Neuron (in vitro differentiated cells): Measurements from ENCODE around the gene CNTN4.

Source experiments
- H2AFZ ChIP-seq: one replicate; pipeline ENCODE4 v1.6.1; 2013; ENCODE audit warnings: low read depth, mild to moderate bottlenecking, inconsistent platforms, low read length, moderate library complexity
- H3K27me3 ChIP-seq: one replicate; pipeline ENCODE4 v1.6.1; 2013; ENCODE audit warnings: low read length; ENCODE audit not compliant: insufficient read depth
- H3K36me3 ChIP-seq: one replicate; pipeline ENCODE4 v1.6.1; 2013; ENCODE audit warnings: low read length; ENCODE audit not compliant: insufficient read depth
- H3K4me1 ChIP-seq: one replicate; pipeline ENCODE4 v1.6.1; 2013; ENCODE audit warnings: low read length; ENCODE audit not compliant: insufficient read depth
- H3K4me3 ChIP-seq: 2 replicates; pipeline ENCODE4 v1.5.1; 2013; ENCODE audit warnings: mild to moderate bottlenecking, low read length, moderate library complexity
- H3K9me3 ChIP-seq: one replicate; pipeline ENCODE4 v1.6.1; 2013; ENCODE audit warnings: low read length

CNTN4 gene

DNA sequence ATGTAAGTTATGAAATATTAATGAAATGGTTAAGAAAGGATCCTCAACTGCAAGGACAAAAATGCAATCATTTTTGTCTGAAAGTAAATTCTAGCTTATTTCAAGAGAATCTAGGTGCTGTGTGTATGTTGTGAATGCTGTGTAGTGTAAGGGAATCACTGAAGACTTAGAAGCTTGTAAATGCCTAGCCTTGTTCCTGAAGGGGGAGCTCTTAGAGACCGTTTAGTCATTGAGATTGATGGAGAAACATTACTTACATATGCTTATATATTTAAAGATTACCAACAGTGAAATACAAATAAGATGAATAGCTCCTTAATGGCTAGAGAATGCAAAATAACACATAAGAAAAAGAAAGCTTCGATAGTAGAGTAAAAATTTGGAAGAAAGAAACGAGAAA is 67.9 kb downstream of the CNTN4 start:
- no peaks in the 10 kb centered on the region for H3K4me1 ChIP-seq
- no peak overlapping the region for H2AFZ ChIP-seq
- no peaks in the 10 kb centered on the region for H3K36me3 ChIP-seq

DNA sequence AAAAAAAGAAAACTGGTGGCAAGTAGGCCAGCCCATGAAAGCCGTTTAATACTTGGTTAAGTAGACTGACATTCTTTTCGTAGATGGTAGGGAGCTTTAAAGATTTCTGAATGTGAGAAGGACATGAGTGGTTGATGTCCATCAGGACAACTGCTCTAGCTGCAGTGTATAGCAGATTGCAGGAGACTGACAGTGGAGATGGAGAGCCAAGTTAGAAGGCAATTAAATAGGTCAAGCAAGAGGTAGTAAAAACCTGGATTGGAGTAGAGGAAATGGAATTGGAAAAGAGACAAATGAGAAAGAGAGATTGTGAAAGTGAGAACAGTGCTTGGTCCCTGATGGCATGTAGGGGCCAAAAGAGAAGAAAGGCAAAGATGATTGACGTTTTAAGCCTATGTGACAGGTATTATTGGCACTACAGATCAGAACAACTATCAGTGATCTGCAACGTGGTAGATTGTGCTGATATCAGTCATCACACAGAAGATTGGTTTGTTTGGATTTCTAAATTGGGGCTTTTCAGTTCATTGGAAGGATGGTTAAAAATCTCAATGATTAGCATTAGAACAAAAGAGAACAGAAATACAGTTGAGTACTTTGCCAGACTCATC is 74.0 kb downstream of the CNTN4 start:
- no peak overlapping the region for H3K4me3 ChIP-seq
- H3K36me3 ChIP-seq, result no peaks in the 10 kb centered on the region
- H3K9me3 ChIP-seq, result no peaks in the 10 kb centered on the region
- H3K4me1 ChIP-seq, result no peaks in the 10 kb centered on the region
- no peaks in the 10 kb centered on the region for H3K27me3 ChIP-seq
- H2AFZ ChIP-seq, result no peak overlapping the region

More for the DNA sequence above, 67.9 kb downstream of the CNTN4 start:
- Histone ChIP-seq H3K27me3 (no peaks in the 10 kb centered on the region), H3K9me3 (no peaks in the 10 kb centered on the region), H3K4me3 (no peak overlapping the region)

DNA sequence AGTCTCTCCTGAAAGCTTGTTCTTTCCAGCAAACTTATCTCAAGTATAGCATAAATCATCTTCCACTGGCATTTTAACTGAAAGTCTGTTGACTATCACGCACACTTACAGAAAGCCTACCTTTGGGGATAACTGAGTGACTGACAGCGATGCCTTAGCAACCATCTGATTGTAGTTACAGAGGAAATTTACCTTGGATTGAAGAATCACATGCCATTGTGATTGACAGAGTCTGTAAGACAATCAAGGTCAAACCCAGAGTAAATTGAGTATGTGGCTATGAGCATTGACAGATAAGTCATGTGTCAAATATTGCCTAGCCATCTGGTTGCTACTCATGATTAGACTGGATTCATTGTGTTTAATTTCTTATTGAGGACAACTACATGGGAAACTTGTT is 82.0 kb downstream of the CNTN4 start:
- H3K27me3 ChIP-seq, result no peaks in the 10 kb centered on the region
- H3K4me1 ChIP-seq, result no peaks in the 10 kb centered on the region
- H3K36me3 ChIP-seq, result no peaks in the 10 kb centered on the region

DNA sequence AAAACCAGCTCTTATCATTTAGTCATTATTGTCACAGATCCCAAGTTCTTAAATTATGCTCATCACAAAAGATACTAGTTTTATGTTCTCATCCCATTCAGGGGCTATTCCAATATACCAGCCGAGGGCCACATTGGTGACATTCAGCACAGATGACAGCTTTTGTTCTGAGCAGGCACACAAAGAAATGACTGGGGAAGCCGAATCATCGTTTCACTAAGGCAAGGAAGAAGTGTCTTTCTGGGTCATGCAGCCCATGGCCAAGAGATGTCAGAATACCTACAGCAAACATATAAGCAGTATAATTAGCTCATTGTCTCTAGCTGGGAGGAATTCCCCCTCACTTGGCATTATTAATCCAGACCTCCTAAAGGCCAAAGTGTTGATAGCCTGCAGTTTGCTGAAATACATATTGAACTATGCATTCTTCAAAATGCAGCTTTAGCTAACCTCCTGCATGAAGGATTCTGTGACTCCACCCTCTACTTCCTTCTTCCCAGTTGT is 100.2 kb downstream of the CNTN4 start:
- H2AFZ ChIP-seq, result no peak overlapping the region
- no peaks in the 10 kb centered on the region for H3K4me1 ChIP-seq
- no peaks in the 10 kb centered on the region for H3K9me3 ChIP-seq
- no peak overlapping the region for H3K4me3 ChIP-seq
- H3K36me3 ChIP-seq, result no peaks in the 10 kb centered on the region
- no peaks in the 10 kb centered on the region for H3K27me3 ChIP-seq

More for the DNA sequence above, 82.0 kb downstream of the CNTN4 start:
- H3K9me3 ChIP-seq, result no peaks in the 10 kb centered on the region
- no peak overlapping the region for H3K4me3 ChIP-seq
- no peak overlapping the region for H2AFZ ChIP-seq

DNA sequence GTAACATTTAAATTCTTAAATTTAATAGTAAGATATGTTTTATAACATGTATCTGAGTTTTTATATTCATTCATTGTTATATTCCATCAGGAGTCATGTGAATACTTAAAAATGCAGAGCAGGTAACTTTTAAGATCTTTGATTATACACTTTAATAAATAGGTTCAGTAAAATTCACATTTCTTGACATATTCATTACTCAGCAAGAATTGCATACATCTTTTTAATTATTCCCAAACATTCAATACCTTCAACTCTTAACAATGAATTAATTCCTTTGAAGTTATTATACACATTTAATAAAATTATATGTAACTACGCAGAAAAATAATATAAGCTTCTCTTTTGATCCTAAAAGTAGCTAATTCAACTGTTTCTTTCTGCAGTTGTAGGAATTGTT is 105.4 kb downstream of the CNTN4 start:
- H2AFZ ChIP-seq, result no peak overlapping the region
- no peaks in the 10 kb centered on the region for H3K36me3 ChIP-seq

DNA sequence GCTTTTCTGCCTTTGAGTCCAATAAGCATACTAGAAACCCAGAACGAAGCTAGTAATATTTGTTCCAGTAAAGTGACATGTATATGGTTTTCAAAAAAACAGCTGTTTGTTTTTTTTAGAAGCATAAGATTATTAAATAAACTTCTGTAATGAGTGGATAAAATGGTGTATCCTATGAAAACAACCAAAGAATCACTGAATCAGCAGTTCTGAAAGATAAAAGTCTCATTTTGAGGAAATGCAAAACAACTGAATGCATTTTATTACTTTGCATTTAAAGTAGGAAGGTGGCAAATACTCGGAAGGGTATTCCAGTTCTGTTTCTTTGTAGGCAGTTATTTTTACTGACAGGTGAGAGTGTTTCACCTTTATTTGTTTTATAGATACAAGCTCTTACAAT is 107.0 kb downstream of the CNTN4 start:
- no peaks in the 10 kb centered on the region for H3K36me3 ChIP-seq
- no peaks in the 10 kb centered on the region for H3K9me3 ChIP-seq
- no peak overlapping the region for H3K4me3 ChIP-seq
- no peak overlapping the region for H2AFZ ChIP-seq
- H3K27me3 ChIP-seq, result no peaks in the 10 kb centered on the region
- H3K4me1 ChIP-seq, result no peaks in the 10 kb centered on the region

More for the DNA sequence above, 105.4 kb downstream of the CNTN4 start:
- no peak overlapping the region for H3K4me3 ChIP-seq
- no peaks in the 10 kb centered on the region for H3K4me1 ChIP-seq
- no peaks in the 10 kb centered on the region for H3K9me3 ChIP-seq
- H3K27me3 ChIP-seq, result no peaks in the 10 kb centered on the region

DNA sequence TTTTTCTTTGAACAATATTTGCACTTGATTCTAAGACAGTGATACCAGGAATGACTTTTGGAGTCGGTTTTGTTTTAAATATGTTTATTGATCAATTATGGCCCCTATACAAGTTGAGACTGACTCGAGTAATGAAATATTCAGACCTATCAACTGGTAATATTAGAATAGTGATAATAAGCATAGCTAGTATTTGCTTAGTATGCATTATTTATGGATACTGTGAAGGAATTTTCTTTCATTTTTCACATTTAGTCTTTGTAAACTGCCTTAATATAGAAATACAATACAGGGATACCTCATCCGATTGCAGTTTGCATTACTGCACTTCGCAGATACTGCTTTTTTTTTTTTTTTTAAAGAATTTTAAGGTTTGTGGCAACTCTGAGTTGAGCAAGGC is 107.9 kb downstream of the CNTN4 start:
- Histone ChIP-seq H3K9me3 (no peaks in the 10 kb centered on the region), H2AFZ (no peak overlapping the region), H3K36me3 (no peaks in the 10 kb centered on the region), H3K4me3 (no peak overlapping the region), H3K4me1 (no peaks in the 10 kb centered on the region), H3K27me3 (no peaks in the 10 kb centered on the region)

DNA sequence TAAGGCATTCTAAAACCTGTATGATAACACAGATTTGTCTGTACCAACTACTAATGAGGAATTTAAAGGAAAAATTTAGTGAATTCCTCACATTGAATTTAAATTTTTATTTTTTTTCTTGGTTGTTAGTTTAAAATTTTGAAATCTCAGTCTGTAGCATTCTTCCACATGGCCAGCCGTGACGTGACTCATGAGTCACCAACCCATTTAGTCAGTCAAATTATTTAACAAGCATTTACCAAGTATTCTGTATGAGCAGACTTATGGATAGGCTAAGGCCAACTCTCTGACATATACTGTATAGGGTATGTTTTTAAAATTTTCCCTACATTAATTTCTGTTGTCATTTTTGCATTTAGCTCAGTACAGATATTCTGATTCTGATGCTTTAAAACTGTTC is 112.9 kb downstream of the CNTN4 start:
- H3K4me1 ChIP-seq, result no peaks in the 10 kb centered on the region

DNA sequence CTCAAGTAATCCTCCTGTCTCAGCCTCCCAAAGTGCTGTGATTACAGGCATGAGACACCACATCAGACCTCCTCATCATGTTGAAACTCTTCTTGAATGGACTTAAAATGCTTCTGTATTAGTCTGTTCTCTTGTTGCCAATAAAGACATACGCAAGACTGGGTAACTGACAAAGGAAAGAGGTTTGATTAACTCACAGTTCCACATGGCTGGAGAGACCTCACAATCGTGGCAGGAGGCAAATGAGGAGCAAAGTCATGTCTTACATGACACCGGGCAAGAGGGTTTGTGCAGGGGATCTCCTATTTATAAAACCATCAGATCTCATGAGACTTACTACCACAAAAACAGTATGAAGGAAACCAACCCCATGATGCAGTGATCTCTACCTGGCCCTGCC is 113.5 kb downstream of the CNTN4 start:
- H3K36me3 ChIP-seq, result no peaks in the 10 kb centered on the region
- no peaks in the 10 kb centered on the region for H3K27me3 ChIP-seq
- no peak overlapping the region for H3K4me3 ChIP-seq
- H3K9me3 ChIP-seq, result no peaks in the 10 kb centered on the region
- no peak overlapping the region for H2AFZ ChIP-seq
- no peaks in the 10 kb centered on the region for H3K4me1 ChIP-seq

More for the DNA sequence above, 112.9 kb downstream of the CNTN4 start:
- Histone ChIP-seq H3K36me3 (no peaks in the 10 kb centered on the region), H2AFZ (no peak overlapping the region), H3K4me3 (no peak overlapping the region), H3K27me3 (no peaks in the 10 kb centered on the region), H3K9me3 (no peaks in the 10 kb centered on the region)

DNA sequence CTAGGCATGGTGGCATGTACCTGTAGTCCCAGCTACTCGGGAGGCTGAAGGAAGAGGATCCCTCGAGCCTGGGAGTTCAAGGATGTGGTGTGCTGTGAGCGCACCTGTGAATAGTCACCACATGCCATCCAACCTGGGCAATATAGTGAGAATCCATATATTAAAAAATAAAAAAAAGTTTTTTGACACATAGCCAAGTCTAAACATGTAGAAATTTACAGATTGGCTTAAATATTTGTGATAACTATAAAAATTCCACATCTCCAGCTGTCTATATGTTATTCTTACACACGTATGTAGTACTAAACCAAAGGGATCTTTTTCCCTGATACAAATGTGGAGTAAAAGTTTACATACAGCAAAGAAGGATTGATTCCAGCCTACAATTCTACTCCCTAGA is 119.7 kb downstream of the CNTN4 start:
- H3K4me3 ChIP-seq, result no peak overlapping the region
- H3K36me3 ChIP-seq, result no peaks in the 10 kb centered on the region
- no peaks in the 10 kb centered on the region for H3K9me3 ChIP-seq
- H3K27me3 ChIP-seq, result no peaks in the 10 kb centered on the region
- no peak overlapping the region for H2AFZ ChIP-seq
- no peaks in the 10 kb centered on the region for H3K4me1 ChIP-seq

DNA sequence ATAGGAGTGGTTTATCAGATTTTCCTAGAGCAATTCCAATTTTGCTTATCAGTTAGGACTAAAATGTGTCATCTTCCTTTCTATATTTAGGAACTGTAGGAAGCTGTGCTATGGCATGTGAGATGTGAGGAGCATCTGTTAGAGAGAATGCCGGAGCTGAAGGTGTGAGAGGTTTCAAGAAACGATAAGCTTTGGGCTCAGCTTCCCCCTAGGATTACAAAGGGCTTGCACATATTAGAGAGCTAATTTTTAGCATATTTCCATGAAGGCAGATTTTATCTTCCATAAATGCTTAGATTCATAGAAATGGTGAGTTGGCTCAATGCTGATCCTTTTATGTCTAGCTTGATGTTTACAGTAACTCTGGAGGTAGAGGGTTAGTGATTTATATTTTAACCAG is 120.2 kb downstream of the CNTN4 start:
- Histone ChIP-seq H3K4me3 (no peak overlapping the region), H3K4me1 (no peaks in the 10 kb centered on the region), H3K27me3 (no peaks in the 10 kb centered on the region), H3K9me3 (no peaks in the 10 kb centered on the region), H3K36me3 (no peaks in the 10 kb centered on the region), H2AFZ (no peak overlapping the region)

DNA sequence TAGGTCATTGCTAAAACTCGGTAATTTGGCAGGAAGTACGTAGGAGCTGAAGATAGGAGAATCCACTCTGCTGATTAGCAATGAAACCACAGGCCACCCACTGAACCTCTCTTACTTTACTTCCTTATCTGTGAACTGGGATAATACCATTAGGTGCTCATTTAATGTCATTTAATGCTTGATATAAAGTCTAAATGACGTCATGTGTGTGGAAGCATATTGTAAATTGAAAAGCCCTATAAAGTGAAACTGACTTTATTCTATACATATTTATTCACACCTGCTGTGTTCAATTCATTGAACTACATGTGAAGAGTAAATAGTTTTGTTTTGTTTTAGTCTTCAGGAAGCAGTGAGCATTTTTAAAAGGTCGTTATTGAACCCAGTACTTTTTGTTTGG is 137.5 kb downstream of the CNTN4 start:
- H3K4me3 ChIP-seq, result no peak overlapping the region
- no peaks in the 10 kb centered on the region for H3K9me3 ChIP-seq
- no peaks in the 10 kb centered on the region for H3K27me3 ChIP-seq
- H2AFZ ChIP-seq, result no peak overlapping the region
- H3K4me1 ChIP-seq, result no peaks in the 10 kb centered on the region
- no peaks in the 10 kb centered on the region for H3K36me3 ChIP-seq

DNA sequence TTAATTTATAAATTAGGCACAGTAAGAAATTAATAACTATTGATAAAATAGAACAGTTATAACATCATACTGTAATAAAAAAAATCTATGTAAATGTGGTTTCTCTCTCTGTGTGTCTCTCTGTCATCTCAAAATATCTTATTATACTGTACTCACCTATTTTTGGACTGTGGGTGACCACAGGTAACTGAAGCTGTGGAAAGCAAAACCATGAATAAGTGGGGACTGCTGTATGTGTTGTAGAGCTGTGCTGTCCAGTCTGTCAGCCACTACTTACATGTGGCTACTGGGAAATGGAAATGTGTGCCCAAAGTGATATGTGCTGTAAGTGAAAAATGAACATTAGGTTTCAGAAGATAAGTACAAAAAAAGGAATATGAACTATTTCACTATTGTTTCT is 145.5 kb downstream of the CNTN4 start:
- Histone ChIP-seq H3K4me3 (no peak overlapping the region), H2AFZ (no peak overlapping the region), H3K4me1 (no peaks in the 10 kb centered on the region), H3K9me3 (no peaks in the 10 kb centered on the region), H3K27me3 (no peaks in the 10 kb centered on the region), H3K36me3 (no peaks in the 10 kb centered on the region)
